KMS-11 (cell line): ENCODE data around the gene LYST.
"Not testable (repeated sequence)": the region's sequence is repeated elsewhere in the genome, so short reads cannot be mapped to it uniquely, and the experiment has no call there.

Source experiments
- H2AFZ ChIP-seq: fragments of 200-600 bp; sonication (generic); 2 replicates; pipeline ENCODE4 v1.6.1; 2016; ENCODE audit warnings: antibody characterized with exemption, mixed run types, low read depth
- H3K27ac ChIP-seq: fragments of 200-600 bp; sonication (generic); 2 replicates; pipeline ENCODE4 v1.6.1; 2016; ENCODE audit warnings: mild to moderate bottlenecking, mixed run types
- H3K27me3 ChIP-seq: fragments of 200-600 bp; sonication (generic); 2 replicates; pipeline ENCODE4 v1.6.1; 2017; ENCODE audit warnings: mild to moderate bottlenecking, low read depth, mixed run types, moderate library complexity; ENCODE audit not compliant: insufficient read depth
- H3K36me3 ChIP-seq: fragments of 200-600 bp; sonication (generic); 2 replicates; pipeline ENCODE4 v1.6.1; 2017; ENCODE audit warnings: mild to moderate bottlenecking, mixed run types; ENCODE audit not compliant: insufficient read depth
- H3K4me1 ChIP-seq: fragments of 200-600 bp; sonication (generic); 2 replicates; pipeline ENCODE4 v1.6.1; 2016; ENCODE audit warnings: mild to moderate bottlenecking, low read depth, mixed run types; ENCODE audit not compliant: poor library complexity, severe bottlenecking
- H3K4me2 ChIP-seq: fragments of 200-600 bp; sonication (generic); 2 replicates; pipeline ENCODE4 v1.7.0; 2016; ENCODE audit warnings: mild to moderate bottlenecking, mixed run types
- H3K4me3 ChIP-seq: fragments of 200-600 bp; sonication (generic); IDR thresholded peaks from 2 replicates; pipeline ENCODE4 v1.6.1; 2017; ENCODE audit warnings: low read depth, low read length, mixed read lengths; ENCODE audit not compliant: insufficient read depth
- H3K79me2 ChIP-seq: fragments of 200-600 bp; sonication (generic); 2 replicates; pipeline ENCODE4 v1.6.1; 2016; ENCODE audit warnings: low read depth, mixed run types; ENCODE audit not compliant: insufficient read depth
- H3K9ac ChIP-seq: fragments of 200-600 bp; sonication (generic); 2 replicates; pipeline ENCODE4 v1.6.1; 2016; ENCODE audit warnings: mild to moderate bottlenecking, mixed run types
- H4K20me1 ChIP-seq: fragments of 200-600 bp; sonication (generic); 2 replicates; pipeline ENCODE4 v1.6.1; 2016; ENCODE audit warnings: mild to moderate bottlenecking, mixed run types; ENCODE audit not compliant: insufficient read depth
- CTCF ChIP-seq: fragments of 200-600 bp; sonication (generic); conservative IDR thresholded peaks from 2 replicates; pipeline ENCODE4 v1.6.1; 2017; ENCODE audit warnings: low read depth, mild to moderate bottlenecking, antibody characterized with exemption, low read length, moderate library complexity, mixed read lengths

LYST gene

GRCh38 chr1:235866205-235866912, at the start of gene LYST:
TSS of gene LYST (minus strand) at chr1:235866906. CDS start at chr1:235830417, 36,489 bp downstream.
- TF ChIP-seq CTCF, result no peak
- Histone ChIP-seq H3K4me1 (peaks cover 20% of the 10 kb centered on the region), H3K79me2 (no peaks in the 10 kb centered on the region), H3K9ac (peak within 1 kb of the TSS; percentile 64), H3K27ac (peak within 1 kb of the TSS; percentile 47), H3K36me3 (no peaks in the 10 kb centered on the region), H2AFZ (peak within 1 kb of the TSS; percentile 98), H4K20me1 (no peaks in the 10 kb centered on the region), H3K27me3 (no peaks in the 10 kb centered on the region), H3K4me3 (peak within 1 kb of the TSS; percentile 82), H3K4me2 (peak within 1 kb of the TSS; percentile 99)

GRCh38 chr1:235915489-235915888, 48.8 kb upstream of the LYST start:
- not testable (repeated sequence) for H3K27me3 ChIP-seq, H3K4me3 ChIP-seq, H3K79me2 ChIP-seq, H3K9ac ChIP-seq, H3K36me3 ChIP-seq, H3K4me2 ChIP-seq, H4K20me1 ChIP-seq, H3K27ac ChIP-seq, H2AFZ ChIP-seq
- H3K4me1 ChIP-seq, result peaks cover 39% of the 10 kb centered on the region

DNA sequence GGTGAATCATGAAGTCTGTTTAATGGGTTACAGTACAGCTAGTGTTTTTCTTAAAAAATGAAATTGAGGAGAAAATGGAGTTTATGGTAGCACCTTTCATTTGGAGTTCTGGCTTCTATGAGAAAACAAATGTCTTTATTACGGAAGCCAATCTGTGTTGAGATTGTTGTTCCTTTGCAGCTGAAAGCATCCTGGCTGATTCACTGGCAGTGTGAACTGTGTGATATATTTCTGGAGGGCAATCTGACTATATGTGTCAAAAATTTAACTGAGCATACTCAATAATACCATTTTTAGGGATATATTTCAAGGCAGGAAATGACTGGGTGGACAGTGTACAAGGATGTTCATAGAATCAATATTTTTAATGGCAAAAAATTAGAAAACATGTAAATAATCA, 46.6 kb upstream of the LYST start:
- no peak for TF ChIP-seq CTCF
- Histone ChIP-seq H3K79me2 (no peaks in the 10 kb centered on the region), H3K4me1 (peaks cover 17% of the 10 kb centered on the region), H3K4me3 (no peak overlapping the region), H3K27me3 (no peaks in the 10 kb centered on the region), H3K9ac (no peak overlapping the region), H3K36me3 (no peaks in the 10 kb centered on the region), H2AFZ (no peak overlapping the region), H3K27ac (no peak overlapping the region), H3K4me2 (no peak overlapping the region), H4K20me1 (no peaks in the 10 kb centered on the region)

- Histone ChIP-seq H3K36me3 (no peaks in the 10 kb centered on the region), H3K27ac (no peak overlapping the region), H3K4me3 (no peak overlapping the region), H3K9ac (no peak overlapping the region), H3K4me1 (peaks cover 3% of the 10 kb centered on the region), H3K79me2 (no peaks in the 10 kb centered on the region), H2AFZ (no peak overlapping the region), H3K27me3 (no peaks in the 10 kb centered on the region), H3K4me2 (no peak overlapping the region), H4K20me1 (no peaks in the 10 kb centered on the region)
- no peak for TF ChIP-seq CTCF
Observed at GRCh38 chr1:235911876-235912275, 45.2 kb upstream of the LYST start.

DNA sequence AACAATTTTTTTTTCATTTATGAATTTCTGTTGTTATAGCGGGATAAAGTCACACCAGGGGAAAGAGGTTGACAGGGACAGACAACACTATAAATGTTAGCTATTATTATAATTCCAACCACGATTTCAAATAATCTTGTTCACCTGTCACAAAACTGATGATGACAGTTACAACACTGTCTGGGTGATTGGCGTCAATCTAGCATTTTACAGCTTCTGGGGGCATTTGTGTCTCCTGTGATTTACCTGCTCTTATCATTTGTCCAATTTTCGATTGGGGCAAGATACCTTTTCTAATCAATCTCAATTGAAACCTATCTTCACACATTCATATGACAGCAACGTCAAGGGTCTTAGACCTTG, 44.6 kb upstream of the LYST start:
- Histone ChIP-seq H3K4me3 (no peak overlapping the region), H3K79me2 (no peaks in the 10 kb centered on the region), H3K36me3 (no peaks in the 10 kb centered on the region), H3K27ac (no peak overlapping the region), H3K9ac (no peak overlapping the region), H2AFZ (no peak overlapping the region), H3K4me1 (no peaks in the 10 kb centered on the region), H3K27me3 (no peaks in the 10 kb centered on the region), H4K20me1 (no peaks in the 10 kb centered on the region), H3K4me2 (no peak overlapping the region)
- no peak for TF ChIP-seq CTCF
